Common myeloid progenitor, CD34-positive (primary cell): ENCODE data around the gene MYH6. TPM values are rescaled to one million over a fixed set of nuclear protein-coding genes. Genes with fewer than 3 reads are reported as not detected.
A peak's percentile ranks its signal among the peaks of the same experiment; 100 is the strongest.
"Not testable (repeated sequence)": the region's sequence is repeated elsewhere in the genome, so short reads cannot be mapped to it uniquely, and the experiment has no call there.

Experiments
- CTCF ChIA-PET: fragments of 350-600 bp; sonication (Branson Sonifier 250); formaldehyde crosslinking; loops from one replicate; lab custom pipeline; 2021; ENCODE audit warnings: antibody characterized with exemption; lab: Charles Lee
- POLR2A ChIA-PET: fragments of 350-600 bp; sonication (Branson Sonifier 250); formaldehyde crosslinking; loops from one replicate; lab custom pipeline; 2021; ENCODE audit warnings: antibody characterized with exemption; lab: Charles Lee
- DNase-seq, 3 donors: peaks; one replicate each; pipeline versions ENCODE4 v3.0.0 to v3.0.0-alpha.2; 2013
- H3K27ac ChIP-seq, 2 experiments: 1 replicate in 1 of 2; 2 replicates in 1 of 2; pipeline ENCODE4 v1.7.0; 2013; ENCODE audit warnings: inconsistent platforms in 2 of 2, low read length in 2 of 2, mild to moderate bottlenecking in 2 of 2, low read depth in 1 of 2, moderate library complexity in 1 of 2; ENCODE audit not compliant: severe bottlenecking in 2 of 2, insufficient read depth in 1 of 2, poor library complexity in 1 of 2
- H3K27me3 ChIP-seq, 5 experiments: replicated peaks in 2 of 5; 1 replicate in 3 of 5; 2 replicates in 2 of 5; pipeline versions ENCODE4 v1.6.1 to v1.7.0; 2013; ENCODE audit warnings: low read length in 4 of 5, mild to moderate bottlenecking in 2 of 5, moderate library complexity in 2 of 5, inconsistent platforms in 1 of 5; ENCODE audit not compliant: insufficient read depth in 5 of 5, control insufficient read depth in 4 of 5
- H3K36me3 ChIP-seq, 4 experiments: 1 replicate in 2 of 4; 2 replicates in 2 of 4; pipeline versions ENCODE4 v1.6.1 to v1.7.0; 2013; ENCODE audit warnings: low read length in 3 of 4, control low read depth in 1 of 4, mild to moderate bottlenecking in 1 of 4; ENCODE audit not compliant: control insufficient read depth in 4 of 4, insufficient read depth in 4 of 4
- H3K4me1 ChIP-seq, 4 experiments: 1 replicate in 3 of 4; 2 replicates in 1 of 4; pipeline versions ENCODE4 v1.6.1 to v1.7.1; 2013; ENCODE audit warnings: low read length in 3 of 4, mild to moderate bottlenecking in 3 of 4, control low read depth in 1 of 4, inconsistent platforms in 1 of 4, moderate library complexity in 1 of 4; ENCODE audit not compliant: control insufficient read depth in 4 of 4, insufficient read depth in 4 of 4; ENCODE audit errors: control extremely low read depth in 1 of 4
- H3K4me3 ChIP-seq, 7 experiments: 1 replicate in 4 of 7; 2 replicates in 3 of 7; pipeline versions ENCODE4 v1.5.1 to v1.7.0; 2013; ENCODE audit warnings: mild to moderate bottlenecking in 7 of 7, low read length in 6 of 7, moderate library complexity in 6 of 7, inconsistent platforms in 2 of 7, low read depth in 2 of 7, control low read depth in 1 of 7; ENCODE audit not compliant: insufficient read depth in 4 of 7, control insufficient read depth in 1 of 7; ENCODE audit errors: extremely low read depth in 1 of 7
- H3K9me3 ChIP-seq, 5 experiments: 1 replicate in 4 of 5; 2 replicates in 1 of 5; pipeline versions ENCODE4 v1.6.1 to v1.7.1; 2013; ENCODE audit warnings: low read length in 4 of 5, mild to moderate bottlenecking in 2 of 5, inconsistent platforms in 1 of 5, low read depth in 1 of 5, moderate library complexity in 1 of 5; ENCODE audit not compliant: control insufficient read depth in 4 of 5, insufficient read depth in 2 of 5; ENCODE audit errors: control extremely low read depth in 1 of 5
- WGBS: methylation state at CpG from one replicate; pipeline ENCODE4 v1.1.5; 2013; ENCODE audit not compliant: insufficient coverage; 5-methylcytosine and 5-hydroxymethylcytosine counted together
- polyA plus RNA-seq: library from polyadenylated mRNA; unstranded; fragments of 120-200 nt; gene quantifications from one replicate; pipeline ENCODE4 v1.2.1, GENCODE V29; 2013

Gene MYH6
- polyA plus RNA-seq, result not detected

DNA sequence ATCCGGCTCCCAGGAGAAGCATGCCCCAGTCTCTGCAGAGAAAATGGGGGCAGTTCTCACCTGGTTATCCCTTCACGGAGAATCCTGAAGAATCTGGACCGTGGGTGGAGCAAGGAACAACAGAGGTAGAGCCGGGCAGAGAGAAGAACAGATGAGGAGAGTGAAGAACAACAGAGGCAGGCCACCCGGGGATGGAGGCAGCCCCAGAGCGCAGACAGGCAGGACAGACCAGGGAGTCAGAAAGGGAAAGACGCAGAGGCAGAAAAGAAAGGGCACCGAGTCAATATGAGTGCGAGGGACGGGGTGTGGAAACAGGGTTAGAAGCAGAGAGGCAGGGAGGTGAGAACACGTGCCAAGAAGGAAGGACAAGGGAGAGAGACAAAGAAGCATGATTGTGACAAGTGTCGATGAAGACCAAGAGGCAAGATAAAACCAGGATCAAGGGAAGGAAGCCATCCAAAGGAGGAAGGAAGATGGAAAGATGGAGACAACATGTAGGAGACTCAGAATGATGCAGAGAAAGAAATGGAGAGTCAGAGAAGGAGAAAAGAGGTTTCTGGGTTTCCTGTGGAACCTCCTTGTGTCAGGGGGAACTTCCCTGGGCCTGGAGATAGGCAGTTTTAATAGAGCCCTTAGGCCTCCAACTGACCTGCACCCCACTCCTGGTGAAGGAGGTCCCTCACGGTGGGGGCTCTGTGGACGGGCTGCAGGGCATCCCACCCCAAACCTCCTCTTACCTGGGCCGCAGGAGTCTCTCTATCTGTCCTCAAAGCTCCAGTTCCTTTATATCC is at the start of gene MYH6:
MYH6 (minus strand) TSS at position 758 of the 791 bp plus-strand sequence. CDS start 1,050 bp downstream, outside the sequence.
- Histone ChIP-seq H3K36me3 (no peaks in the 10 kb centered on the region), H3K27ac (no peak within 1 kb of the TSS), H3K9me3 (no peaks in the 10 kb centered on the region), H3K4me1 (no peaks in the 10 kb centered on the region), H3K4me3 (no peak within 1 kb of the TSS), H3K27me3 (no peaks in the 10 kb centered on the region)
- 90% methylated on average over 15 of the region's 15 CpGs for WGBS
- ChIA-PET CTCF (interaction anchor here (0.6 kb wide), 1 partner anchor 15 kb away, joined by 4 read pairs; no protein-coding TSS in a partner anchor), POLR2A (no interaction called here)
- no peak for DNase-seq

DNA sequence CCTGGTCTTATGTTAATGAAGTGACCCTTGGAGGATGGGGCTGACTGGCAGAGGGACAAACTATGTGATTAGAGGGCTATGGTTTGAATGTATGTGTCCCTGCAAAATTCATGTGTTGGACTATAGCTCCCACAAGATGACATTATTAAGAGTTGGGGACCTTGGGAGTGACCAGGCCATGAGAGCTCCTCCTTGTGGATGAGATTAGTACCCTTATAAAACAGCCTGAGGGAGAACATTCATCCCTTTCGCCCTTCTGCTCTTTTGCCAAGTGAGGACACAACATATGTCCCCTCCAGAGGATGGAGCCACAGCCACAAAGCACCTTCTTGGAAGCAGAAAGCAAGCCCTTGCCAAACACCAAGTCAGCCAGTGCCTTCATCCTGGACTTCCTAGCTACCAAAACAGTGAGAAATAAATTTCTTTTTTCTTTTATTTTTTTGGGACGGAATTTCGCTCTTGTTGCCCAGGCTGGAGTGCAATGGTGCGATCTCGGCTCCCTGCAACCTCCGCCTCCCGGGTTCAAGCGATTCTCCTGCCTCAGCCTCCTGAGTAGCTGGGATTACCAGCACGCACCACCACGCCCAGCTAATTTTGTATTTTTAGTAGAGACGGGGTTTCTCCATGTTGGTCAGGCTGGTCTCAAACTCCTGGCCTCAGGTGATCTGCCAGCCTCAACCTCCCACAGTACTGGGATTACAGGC is 49.0 kb upstream of the MYH6 start:
- WGBS, result 99% methylated on average over 8 of the region's 11 CpGs
- peaks cover 0 to 18% (median 4%) of the 10 kb centered on the region in 4 experiments for H3K4me1 ChIP-seq
- H3K9me3 ChIP-seq, H3K4me3 ChIP-seq, H3K27ac ChIP-seq, H3K36me3 ChIP-seq, H3K27me3 ChIP-seq, POLR2A ChIA-PET: not testable (repeated sequence)
- DNase-seq, result peak in 1 of 3 donors; percentile 22
- CTCF ChIA-PET, result interaction anchor here (0.7 to 1.5 kb wide), 9 partner anchors 8 to 193 kb away, joined by 3 to 7 read pairs (median 3); no protein-coding TSS in a partner anchor

- DNase-seq, result peak; percentile 59 to 91 (median 82)
- Histone ChIP-seq H3K36me3 (no peaks in the 10 kb centered on the region), H3K4me1 (peaks cover 0 to 18% (median 4%) of the 10 kb centered on the region in 4 experiments), H3K27ac (peak overlapping the region; percentile 46 to 74), H3K9me3 (no peaks in the 10 kb centered on the region), H3K4me3 (peak overlapping the region in 1 of 7 experiments; percentile 38), H3K27me3 (peaks cover 0 to 2% (median 0%) of the 10 kb centered on the region in 5 experiments)
- CTCF ChIA-PET, result interaction anchor here (0.9 to 1.1 kb wide), 2 partner anchors 14 to 94 kb away, joined by 3 to 4 read pairs; no protein-coding TSS in a partner anchor
- 0% methylated on average over 1 of the region's 1 CpG for WGBS
- POLR2A ChIA-PET, result no interaction called here
Measured at GRCh38 chr14:23454445-23454856, 46.4 kb upstream of the MYH6 start.

- peaks cover 0 to 2% (median 0%) of the 10 kb centered on the region in 5 experiments for H3K27me3 ChIP-seq
- no CpG with 5 or more reads among the region's 2 CpGs for WGBS
- no peak overlapping the region for H3K27ac ChIP-seq
- H3K9me3 ChIP-seq, result no peaks in the 10 kb centered on the region
- H3K4me1 ChIP-seq, result peaks cover 0 to 18% (median 4%) of the 10 kb centered on the region in 4 experiments
- no peaks in the 10 kb centered on the region for H3K36me3 ChIP-seq
- POLR2A ChIA-PET, result no interaction called here
- no peak for DNase-seq
- CTCF ChIA-PET, result interaction anchor here (1.2 to 2.3 kb wide), 3 partner anchors 16 to 108 kb away, joined by 3 to 7 read pairs (median 5); no protein-coding TSS in a partner anchor
- H3K4me3 ChIP-seq, result no peak overlapping the region
Measured at GRCh38 chr14:23452237-23452636, 44.2 kb upstream of the MYH6 start.

DNA sequence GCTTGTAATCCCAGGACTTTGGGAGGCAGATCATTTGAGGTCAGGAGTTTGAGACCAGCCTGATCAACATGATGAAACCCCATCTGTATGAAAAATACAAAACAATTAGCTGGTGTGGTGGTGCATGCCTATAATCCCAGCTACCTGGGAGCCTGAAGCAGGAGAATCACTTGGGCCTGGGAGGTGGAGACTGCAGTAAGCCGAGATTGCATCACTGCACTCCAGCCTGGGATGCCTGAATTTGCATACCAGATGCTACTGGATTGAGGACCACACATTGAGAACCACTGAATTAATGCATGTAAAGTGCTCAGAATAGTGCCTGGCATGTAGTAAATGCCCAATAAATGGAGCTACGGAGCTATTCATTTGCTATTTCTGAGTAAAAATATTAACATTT is 42.3 kb upstream of the MYH6 start:
- no peaks in the 10 kb centered on the region for H3K9me3 ChIP-seq
- ChIA-PET POLR2A (interaction anchor here (0.6 kb wide), 1 partner anchor 123 kb away, joined by 3 read pairs; no protein-coding TSS in a partner anchor), CTCF (interaction anchor here (1.2 kb wide), 1 partner anchor 70 kb away, joined by 3 read pairs; no protein-coding TSS in a partner anchor)
- no CpG with 5 or more reads among the region's 2 CpGs for WGBS
- no peak overlapping the region for H3K4me3 ChIP-seq
- no peak overlapping the region for H3K27ac ChIP-seq
- peaks cover 0 to 18% (median 4%) of the 10 kb centered on the region in 4 experiments for H3K4me1 ChIP-seq
- no peak for DNase-seq
- H3K27me3 ChIP-seq, result peaks cover 0 to 5% (median 0%) of the 10 kb centered on the region in 5 experiments
- no peaks in the 10 kb centered on the region for H3K36me3 ChIP-seq

DNA sequence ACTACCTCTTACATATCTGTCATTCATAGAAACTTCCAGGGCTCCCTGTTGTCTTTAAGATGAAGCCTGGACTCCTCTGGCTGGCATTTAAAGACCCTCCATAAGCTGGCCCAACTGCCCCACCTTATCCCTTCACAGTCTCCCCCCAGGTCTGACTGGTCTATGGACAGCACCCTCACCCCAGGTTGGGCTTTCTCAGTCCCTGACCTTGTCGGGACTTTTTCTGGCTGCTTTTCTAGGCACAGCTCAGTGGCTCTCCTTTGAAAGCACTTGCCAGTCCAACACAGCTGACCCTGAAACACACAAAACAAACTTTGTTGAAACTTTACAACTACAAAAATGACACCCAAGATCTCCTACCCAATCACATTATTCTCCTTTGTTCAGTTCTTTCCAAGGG is 41.2 kb upstream of the MYH6 start:
- H3K36me3 ChIP-seq, result no peaks in the 10 kb centered on the region
- no peak overlapping the region for H3K4me3 ChIP-seq
- peaks cover 0 to 10% (median 2%) of the 10 kb centered on the region in 4 experiments for H3K4me1 ChIP-seq
- POLR2A ChIA-PET, result no interaction called here
- CTCF ChIA-PET, result interaction anchor here (1.3 kb wide), 1 partner anchor 8 kb away, joined by 3 read pairs; no protein-coding TSS in a partner anchor
- H3K9me3 ChIP-seq, result no peaks in the 10 kb centered on the region
- H3K27me3 ChIP-seq, result peaks cover 0 to 6% (median 0%) of the 10 kb centered on the region in 5 experiments
- DNase-seq, result no peak
- WGBS, result 91% methylated on average over 1 of the region's 1 CpG
- no peak overlapping the region for H3K27ac ChIP-seq
